ENCODE measurements around the gene HNRNPF. TPM values are rescaled to one million over a fixed set of nuclear protein-coding genes. Genes with fewer than 3 reads are reported as not detected.
"Not testable (repeated sequence)": the region's sequence is repeated elsewhere in the genome, so short reads cannot be mapped to it uniquely, and the experiment has no call there.

The HNRNPF gene
- total RNA-seq, 6 donors from 2014 or later = 80.7 to 225 (median 177) TPM

- peak overlapping the region; percentile 7 to 56 (median 48) for H3K27ac ChIP-seq
Observed at GRCh38 chr10:43452356-43452914, 43.4 kb upstream of the HNRNPF start.

DNA sequence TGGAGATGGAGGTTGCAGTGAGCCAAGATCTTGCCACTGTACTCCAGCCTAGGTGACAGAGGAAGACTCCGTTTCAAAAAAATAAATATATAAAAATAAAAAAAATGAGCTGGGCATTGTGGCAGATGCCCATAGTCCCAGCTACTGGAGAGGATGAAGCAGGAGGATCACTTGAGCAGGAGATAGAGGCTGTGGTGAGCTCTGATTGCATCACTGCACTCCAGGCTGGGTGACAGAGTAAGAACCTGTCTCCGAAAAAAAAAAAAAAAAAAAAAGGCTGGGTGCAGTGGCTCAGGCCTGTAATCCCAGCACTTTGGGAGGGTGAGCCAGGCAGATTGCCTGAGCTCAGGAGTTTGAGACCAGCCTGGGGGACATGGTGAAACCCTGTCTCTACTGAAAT is 39.8 kb upstream of the HNRNPF start:
- WGBS, 2 donors = 75 to 78% methylated on average over 2 of the region's 2 CpGs
- H3K9me3 ChIP-seq = no peaks in the 10 kb centered on the region
- no peaks in the 10 kb centered on the region for H3K36me3 ChIP-seq
- TF ChIP-seq EP300 (IDR thresholded peaks at IDR 0.05) (no peak), POLR2A (IDR thresholded peaks at IDR 0.05) (no peak), POLR2AphosphoS5 (IDR thresholded peaks at IDR 0.05) (no peak)
- TF ChIP-seq, protein P1, sequence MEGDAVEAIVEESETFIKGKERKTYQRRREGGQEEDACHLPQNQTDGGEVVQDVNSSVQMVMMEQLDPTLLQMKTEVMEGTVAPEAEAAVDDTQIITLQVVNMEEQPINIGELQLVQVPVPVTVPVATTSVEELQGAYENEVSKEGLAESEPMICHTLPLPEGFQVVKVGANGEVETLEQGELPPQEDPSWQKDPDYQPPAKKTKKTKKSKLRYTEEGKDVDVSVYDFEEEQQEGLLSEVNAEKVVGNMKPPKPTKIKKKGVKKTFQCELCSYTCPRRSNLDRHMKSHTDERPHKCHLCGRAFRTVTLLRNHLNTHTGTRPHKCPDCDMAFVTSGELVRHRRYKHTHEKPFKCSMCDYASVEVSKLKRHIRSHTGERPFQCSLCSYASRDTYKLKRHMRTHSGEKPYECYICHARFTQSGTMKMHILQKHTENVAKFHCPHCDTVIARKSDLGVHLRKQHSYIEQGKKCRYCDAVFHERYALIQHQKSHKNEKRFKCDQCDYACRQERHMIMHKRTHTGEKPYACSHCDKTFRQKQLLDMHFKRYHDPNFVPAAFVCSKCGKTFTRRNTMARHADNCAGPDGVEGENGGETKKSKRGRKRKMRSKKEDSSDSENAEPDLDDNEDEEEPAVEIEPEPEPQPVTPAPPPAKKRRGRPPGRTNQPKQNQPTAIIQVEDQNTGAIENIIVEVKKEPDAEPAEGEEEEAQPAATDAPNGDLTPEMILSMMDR (IDR thresholded peaks at IDR 0.05) = no peak
- no peak overlapping the region for H3K4me3 ChIP-seq
- no peak overlapping the region for H3K27ac ChIP-seq
- peaks cover 4 to 10% (median 7%) of the 10 kb centered on the region in 4 donors for H3K4me1 ChIP-seq
- ATAC-seq (ENCODE audit: low FRiP score in 2 of 2) = no peak
- DNase-seq = no peak
- H3K27me3 ChIP-seq = no peaks in the 10 kb centered on the region

More at GRCh38 chr10:43452356-43452914, 43.4 kb upstream of the HNRNPF start:
- ATAC-seq (ENCODE audit: low FRiP score in 2 of 2) (no peak), DNase-seq (no peak)
- whole genome bisulfite sequencing, 2 donors = 57 to 63% methylated on average over 4 of the region's 4 CpGs
- Histone ChIP-seq H3K4me1 (peaks cover 17 to 26% (median 19%) of the 10 kb centered on the region in 4 donors), H3K27me3 (no peaks in the 10 kb centered on the region), H3K9me3 (no peaks in the 10 kb centered on the region), H3K36me3 (no peaks in the 10 kb centered on the region), H3K4me3 (no peak overlapping the region)
- TF ChIP-seq EP300 (IDR thresholded peaks at IDR 0.05) (no peak), POLR2A (IDR thresholded peaks at IDR 0.05) (no peak), POLR2AphosphoS5 (IDR thresholded peaks at IDR 0.05) (no peak)
- TF ChIP-seq, protein P1 (IDR thresholded peaks at IDR 0.05) = no peak

- DNase-seq = peak in 1 of 2 donors; percentile 70
- H3K36me3 ChIP-seq; H3K9me3 ChIP-seq; H3K4me1 ChIP-seq; H3K4me3 ChIP-seq; H3K27me3 ChIP-seq; H3K27ac ChIP-seq; ATAC-seq (ENCODE audit: low FRiP score in 2 of 2): not testable (repeated sequence)
- WGBS, 2 donors = 87 to 95% methylated on average over 8 to 51 of the region's 53 CpGs
Observed at GRCh38 chr10:43446219-43447017, 37.4 kb upstream of the HNRNPF start.

GRCh38 chr10:43444897-43445466 is 36.0 kb upstream of the HNRNPF start:
- Histone ChIP-seq H3K36me3 (no peaks in the 10 kb centered on the region), H3K9me3 (no peaks in the 10 kb centered on the region), H3K27ac (no peak overlapping the region), H3K4me3 (no peak overlapping the region), H3K4me1 (peaks cover 0 to 4% (median 0%) of the 10 kb centered on the region in 4 donors), H3K27me3 (no peaks in the 10 kb centered on the region)
- DNase-seq = no peak
- TF ChIP-seq POLR2A (IDR thresholded peaks at IDR 0.05) (no peak), POLR2AphosphoS5 (IDR thresholded peaks at IDR 0.05) (no peak), EP300 (IDR thresholded peaks at IDR 0.05) (no peak)
- TF ChIP-seq, protein P1 (IDR thresholded peaks at IDR 0.05) = no peak
- WGBS, 2 donors = 86 to 87% methylated on average over 2 of the region's 2 CpGs
- ATAC-seq (ENCODE audit: low FRiP score in 2 of 2) = no peak

DNA sequence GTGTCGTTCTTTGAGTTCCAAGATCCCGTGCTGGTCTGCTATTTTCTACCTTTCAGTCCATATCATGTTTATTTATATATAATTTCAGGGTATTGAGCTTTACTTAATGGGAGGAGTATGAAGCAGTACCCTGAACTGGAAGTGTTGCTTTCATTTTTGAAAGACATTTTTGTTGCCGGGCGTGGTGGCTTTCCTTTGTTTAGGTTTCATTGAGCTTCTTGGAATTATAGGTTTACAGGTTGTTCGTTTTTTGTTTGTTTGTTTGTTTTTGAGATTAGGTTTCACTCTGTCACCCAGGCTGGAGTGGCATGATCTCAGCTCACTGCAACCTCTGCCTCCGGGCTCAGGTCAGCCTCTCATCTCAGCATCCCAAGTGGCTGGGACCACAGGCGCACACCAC is 35.3 kb upstream of the HNRNPF start:
- no peaks in the 10 kb centered on the region for H3K27me3 ChIP-seq
- peaks cover 0 to 4% (median 0%) of the 10 kb centered on the region in 4 donors for H3K4me1 ChIP-seq
- 71 to 80% methylated on average over 7 of the region's 7 CpGs for WGBS, 2 donors
- no peak overlapping the region for H3K27ac ChIP-seq
- H3K4me3 ChIP-seq = no peak overlapping the region
- ATAC-seq (ENCODE audit: low FRiP score in 2 of 2) (no peak), DNase-seq (no peak)
- no peaks in the 10 kb centered on the region for H3K36me3 ChIP-seq
- no peaks in the 10 kb centered on the region for H3K9me3 ChIP-seq
- TF ChIP-seq EP300 (IDR thresholded peaks at IDR 0.05) (no peak), POLR2A (IDR thresholded peaks at IDR 0.05) (no peak), POLR2AphosphoS5 (IDR thresholded peaks at IDR 0.05) (no peak)
- TF ChIP-seq, protein P1 (IDR thresholded peaks at IDR 0.05) = no peak
